ENCODE data around the gene MOGAT3. TPM values are rescaled to one million over a fixed set of nuclear protein-coding genes. Genes with fewer than 3 reads are reported as not detected.

The MOGAT3 gene
- polyA plus RNA-seq, 4 donors, result 0.53 to 1.1 (median 0.77) TPM

GRCh38 chr7:101235050-101235449 lies 34.2 kb upstream of the MOGAT3 start:
- DNase-seq (ENCODE audit: low read depth in 4 of 4, low spot score in 3 of 4), result no peak

GRCh38 chr7:101234636-101235035 lies 33.8 kb upstream of the MOGAT3 start:
- DNase-seq (ENCODE audit: low read depth in 4 of 4, low spot score in 3 of 4), result no peak

GRCh38 chr7:101233907-101234547 lies 33.2 kb upstream of the MOGAT3 start:
- DNase-seq (ENCODE audit: low read depth in 4 of 4, low spot score in 3 of 4), result no peak

GRCh38 chr7:101232141-101232850 lies 31.5 kb upstream of the MOGAT3 start:
- DNase-seq (ENCODE audit: low read depth in 4 of 4, low spot score in 3 of 4), result no peak

GRCh38 chr7:101231644-101232043 lies 30.8 kb upstream of the MOGAT3 start:
- DNase-seq (ENCODE audit: low read depth in 4 of 4, low spot score in 3 of 4), result no peak

GRCh38 chr7:101226721-101227120 lies 25.9 kb upstream of the MOGAT3 start:
- DNase-seq (ENCODE audit: low read depth in 4 of 4, low spot score in 3 of 4), result no peak

GRCh38 chr7:101225650-101226049 lies 24.8 kb upstream of the MOGAT3 start:
- no peak for DNase-seq (ENCODE audit: low read depth in 4 of 4, low spot score in 3 of 4)

GRCh38 chr7:101223528-101223927 lies 22.7 kb upstream of the MOGAT3 start:
- no peak for DNase-seq (ENCODE audit: low read depth in 4 of 4, low spot score in 3 of 4)

GRCh38 chr7:101222275-101222830 lies 21.5 kb upstream of the MOGAT3 start:
- no peak for DNase-seq (ENCODE audit: low read depth in 4 of 4, low spot score in 3 of 4)

GRCh38 chr7:101220295-101220694 lies 19.5 kb upstream of the MOGAT3 start:
- no peak for DNase-seq (ENCODE audit: low read depth in 4 of 4, low spot score in 3 of 4)

GRCh38 chr7:101218236-101219125 lies 17.6 kb upstream of the MOGAT3 start:
- no peak for DNase-seq (ENCODE audit: low read depth in 4 of 4, low spot score in 3 of 4)

- peak; percentile 96 to 99 (median 98) for DNase-seq (ENCODE audit: low read depth in 4 of 4, low spot score in 3 of 4)
Observed at GRCh38 chr7:101217388-101218235, 16.8 kb upstream of the MOGAT3 start, which contains the start of the genes PLOD3 and ZNHIT1. Gene PLOD3, minus strand, starts transcription at chr7:101217581. Its CDS starts 307 bp downstream, at chr7:101217274. Gene ZNHIT1, plus strand, starts transcription at chr7:101218165. Its CDS starts 31 bp downstream, at chr7:101218196.

GRCh38 chr7:101216860-101217387 lies 16.1 kb upstream of the MOGAT3 start:
- DNase-seq (ENCODE audit: low read depth in 4 of 4, low spot score in 3 of 4), result no peak

GRCh38 chr7:101216001-101216859 lies 15.4 kb upstream of the MOGAT3 start:
- DNase-seq (ENCODE audit: low read depth in 4 of 4, low spot score in 3 of 4), result no peak

GRCh38 chr7:101212014-101212413 lies 11.2 kb upstream of the MOGAT3 start:
- DNase-seq (ENCODE audit: low read depth in 4 of 4, low spot score in 3 of 4), result no peak

GRCh38 chr7:101211501-101211900 lies 10.7 kb upstream of the MOGAT3 start:
- DNase-seq (ENCODE audit: low read depth in 4 of 4, low spot score in 3 of 4), result no peak

- DNase-seq (ENCODE audit: low read depth in 4 of 4, low spot score in 3 of 4), result no peak
Observed at GRCh38 chr7:101210143-101210542, 9.3 kb upstream of the MOGAT3 start.

GRCh38 chr7:101208794-101209193 lies 8.0 kb upstream of the MOGAT3 start:
- DNase-seq (ENCODE audit: low read depth in 4 of 4, low spot score in 3 of 4), result no peak

- no peak for DNase-seq (ENCODE audit: low read depth in 4 of 4, low spot score in 3 of 4)
Observed at GRCh38 chr7:101207459-101207858, 6.6 kb upstream of the MOGAT3 start.

Measured in right renal pelvis (tissue), 4 donors.